ENCODE measurements around the gene SLC6A1. TPM values are rescaled to one million over a fixed set of nuclear protein-coding genes. Genes with fewer than 3 reads are reported as not detected.

SLC6A1 gene
- total RNA-seq, 1 experiment from 2014 or later = not detected

DNA sequence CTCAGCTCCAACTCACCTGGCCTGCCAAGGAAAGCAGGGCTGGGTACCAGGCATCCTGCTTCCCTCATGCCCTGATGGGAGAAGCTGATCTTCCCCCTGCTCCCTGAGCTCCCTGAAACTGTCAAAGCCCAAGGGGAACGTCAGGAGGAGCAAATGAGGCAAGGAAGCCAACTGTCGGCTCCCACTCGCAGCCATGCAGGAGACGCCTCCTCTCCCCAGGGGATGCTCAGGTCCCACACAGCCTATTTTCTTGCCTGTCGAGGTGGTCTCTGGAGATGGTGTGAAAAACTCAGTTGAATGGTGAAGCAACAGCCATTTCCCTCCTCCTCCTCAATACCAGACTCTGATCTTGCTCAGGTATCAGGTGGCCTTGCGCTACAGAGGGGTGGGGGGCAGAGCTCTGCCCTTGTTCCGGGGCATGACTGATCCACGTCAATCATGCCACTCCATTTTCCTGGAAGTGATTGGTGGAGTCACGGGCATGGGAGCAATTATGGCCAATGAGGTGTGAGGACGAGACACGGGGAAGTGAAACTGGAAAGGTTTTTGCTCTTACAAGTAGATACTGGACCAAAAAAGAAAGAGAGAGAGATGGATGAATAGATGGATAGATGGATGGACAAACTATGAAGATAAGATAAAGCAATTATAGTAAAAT lies 58.2 kb downstream of the SLC6A1 start:
- no peak overlapping the region for H3K27ac Mint-ChIP-seq (ENCODE audit: low read depth, unreplicated experiment)
- H3K4me3 Mint-ChIP-seq (ENCODE audit: unreplicated experiment) = no peak overlapping the region
- ChIA-PET POLR2A (no interaction called here), CTCF (interaction anchor here (0.6 to 1.5 kb wide), 3 partner anchors 10 to 464 kb away, joined by 3 to 10 read pairs (median 4); no protein-coding TSS in a partner anchor)
- peaks cover 49% of the 10 kb centered on the region for H3K27me3 Mint-ChIP-seq (ENCODE audit: insufficient read depth, unreplicated experiment)
- peaks cover 6% of the 10 kb centered on the region for H3K4me1 Mint-ChIP-seq (ENCODE audit: insufficient read depth, unreplicated experiment)
- intact Hi-C loops (cut with micrococcal nuclease) = no loop called here
- TF ChIP-seq CTCF (IDR thresholded peaks at IDR 0.05; ENCODE audit: unreplicated experiment) = no peak
- no peak for DNase-seq (ENCODE audit: unreplicated experiment)
- H3K9me3 Mint-ChIP-seq (ENCODE audit: unreplicated experiment) = no peaks in the 10 kb centered on the region
- no TSS peak for BruUV-seq (replicated peaks)
- peaks cover 11% of the 10 kb centered on the region for H3K36me3 Mint-ChIP-seq (ENCODE audit: insufficient read depth, unreplicated experiment)

GRCh38 chr3:11053926-11054503 lies 61.5 kb downstream of the SLC6A1 start:
- Mint-ChIP-seq H3K36me3 (ENCODE audit: insufficient read depth, unreplicated experiment) (peaks cover 11% of the 10 kb centered on the region), H3K4me1 (ENCODE audit: insufficient read depth, unreplicated experiment) (peaks cover 6% of the 10 kb centered on the region), H3K27me3 (ENCODE audit: insufficient read depth, unreplicated experiment) (peaks cover 60% of the 10 kb centered on the region), H3K4me3 (ENCODE audit: unreplicated experiment) (no peak overlapping the region), H3K27ac (ENCODE audit: low read depth, unreplicated experiment) (no peak overlapping the region), H3K9me3 (ENCODE audit: unreplicated experiment) (no peaks in the 10 kb centered on the region)
- ChIA-PET POLR2A (no interaction called here), CTCF (interaction anchor here (1.0 to 8.8 kb wide), 4 partner anchors 109 to 296 kb away, joined by 3 to 109 read pairs (median 4); no protein-coding TSS in a partner anchor)
- BruUV-seq (replicated peaks) = no TSS peak
- TF ChIP-seq CTCF (IDR thresholded peaks at IDR 0.05; ENCODE audit: unreplicated experiment) = no peak
- intact Hi-C loops (cut with micrococcal nuclease) = no loop called here
- DNase-seq (ENCODE audit: unreplicated experiment) = no peak

GRCh38 chr3:11054739-11055438 lies 62.3 kb downstream of the SLC6A1 start:
- POLR2A ChIA-PET = interaction anchor here (0.6 kb wide), 1 partner anchor 278 kb away, joined by 3 read pairs; no protein-coding TSS in a partner anchor
- no peak overlapping the region for H3K4me3 Mint-ChIP-seq (ENCODE audit: unreplicated experiment)
- peaks cover 51% of the 10 kb centered on the region for H3K27me3 Mint-ChIP-seq (ENCODE audit: insufficient read depth, unreplicated experiment)
- H3K9me3 Mint-ChIP-seq (ENCODE audit: unreplicated experiment) = no peaks in the 10 kb centered on the region
- BruUV-seq (replicated peaks) = no TSS peak
- no peak for DNase-seq (ENCODE audit: unreplicated experiment)
- no peak for TF ChIP-seq CTCF (IDR thresholded peaks at IDR 0.05; ENCODE audit: unreplicated experiment)
- peaks cover 6% of the 10 kb centered on the region for H3K4me1 Mint-ChIP-seq (ENCODE audit: insufficient read depth, unreplicated experiment)
- H3K27ac Mint-ChIP-seq (ENCODE audit: low read depth, unreplicated experiment) = no peak overlapping the region
- intact Hi-C loops (cut with micrococcal nuclease) = no loop called here
- H3K36me3 Mint-ChIP-seq (ENCODE audit: insufficient read depth, unreplicated experiment) = peaks cover 11% of the 10 kb centered on the region
- CTCF ChIA-PET = interaction anchor here (0.7 to 8.8 kb wide), 8 partner anchors 10 to 297 kb away, joined by 3 to 109 read pairs (median 4); no protein-coding TSS in a partner anchor

GRCh38 chr3:11055496-11055895 lies 62.9 kb downstream of the SLC6A1 start:
- DNase-seq (ENCODE audit: unreplicated experiment) = no peak
- BruUV-seq (replicated peaks) = no TSS peak
- intact Hi-C loops (cut with micrococcal nuclease) = no loop called here
- Mint-ChIP-seq H3K4me1 (ENCODE audit: insufficient read depth, unreplicated experiment) (peaks cover 6% of the 10 kb centered on the region), H3K36me3 (ENCODE audit: insufficient read depth, unreplicated experiment) (peaks cover 11% of the 10 kb centered on the region), H3K4me3 (ENCODE audit: unreplicated experiment) (no peak overlapping the region), H3K27ac (ENCODE audit: low read depth, unreplicated experiment) (no peak overlapping the region), H3K27me3 (ENCODE audit: insufficient read depth, unreplicated experiment) (peaks cover 45% of the 10 kb centered on the region), H3K9me3 (ENCODE audit: unreplicated experiment) (no peaks in the 10 kb centered on the region)
- TF ChIP-seq CTCF (IDR thresholded peaks at IDR 0.05; ENCODE audit: unreplicated experiment) = no peak
- ChIA-PET CTCF (interaction anchor here (0.6 to 8.8 kb wide), 10 partner anchors 9 to 298 kb away, joined by 3 to 109 read pairs (median 4); no protein-coding TSS in a partner anchor), POLR2A (no interaction called here)
